ENCODE data around the gene AIG1. TPM values are rescaled to one million over a fixed set of nuclear protein-coding genes. Genes with fewer than 3 reads are reported as not detected.

AIG1 gene
- total RNA-seq, 2 experiments from 2014 or later: 7.4 to 8.4 TPM

DNA sequence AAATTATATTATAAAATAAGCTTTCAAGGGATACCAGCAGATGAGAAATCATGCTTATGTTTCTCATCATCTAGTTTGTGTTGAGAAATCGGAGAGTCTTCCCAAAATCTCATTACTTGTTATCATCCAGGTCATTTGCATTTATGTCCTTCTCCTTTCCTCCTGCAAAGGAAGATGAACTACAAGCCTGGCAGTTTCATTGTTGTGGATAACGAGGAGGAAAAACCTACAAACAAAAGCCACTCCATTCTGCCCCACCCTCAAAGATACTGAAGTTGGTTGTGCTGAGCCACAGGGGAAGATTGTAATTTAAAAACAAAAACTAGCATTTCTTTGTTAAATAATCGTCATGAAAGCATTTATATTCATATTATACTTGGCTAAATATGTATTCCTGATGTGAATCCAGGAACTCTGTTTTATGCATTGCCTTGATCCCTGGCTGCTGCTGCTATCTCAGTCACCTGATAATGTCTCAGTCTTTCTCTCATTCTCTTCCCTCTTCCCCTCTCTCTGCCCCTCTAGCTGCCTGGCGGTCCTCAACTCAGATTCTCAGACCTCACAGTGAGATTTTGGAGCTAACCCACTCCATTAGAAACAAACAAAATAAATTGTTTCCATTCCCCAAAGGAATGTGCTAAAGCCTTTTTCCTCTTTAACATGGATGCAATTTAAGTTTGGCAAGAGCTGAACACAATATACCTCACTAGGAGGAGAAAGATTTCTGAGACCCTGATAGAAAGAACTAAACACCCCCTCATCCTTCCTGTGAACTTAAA, 204.5 kb downstream of the AIG1 start:
- Mint-ChIP-seq H3K36me3 (ENCODE audit: low read depth) (no peaks in the 10 kb centered on the region), H3K4me3 (no peak overlapping the region), H3K9me3 (no peaks in the 10 kb centered on the region), H3K4me1 (ENCODE audit: low read depth) (no peaks in the 10 kb centered on the region), H3K27me3 (no peaks in the 10 kb centered on the region), H3K27ac (no peak overlapping the region)
- intact Hi-C loops (cut with DNase I, micrococcal nuclease): no loop called here
- ChIA-PET POLR2A (interaction anchor here (0.6 kb wide), 1 partner anchor 78 kb away, joined by 3 read pairs; no protein-coding TSS in a partner anchor), CTCF (no interaction called here)
- no peaks in the 10 kb centered on the region for H3K9me3 ChIP-seq (ENCODE audit: control insufficient read depth in 1 of 2, insufficient read depth in 1 of 2, low read length in 2 of 2)
- H3K4me1 ChIP-seq (ENCODE audit: insufficient read depth, low read length): no peaks in the 10 kb centered on the region
- ATAC-seq (ENCODE audit: poor library complexity) (no peak), DNase-seq (no peak)
- TF ChIP-seq, protein P1, sequence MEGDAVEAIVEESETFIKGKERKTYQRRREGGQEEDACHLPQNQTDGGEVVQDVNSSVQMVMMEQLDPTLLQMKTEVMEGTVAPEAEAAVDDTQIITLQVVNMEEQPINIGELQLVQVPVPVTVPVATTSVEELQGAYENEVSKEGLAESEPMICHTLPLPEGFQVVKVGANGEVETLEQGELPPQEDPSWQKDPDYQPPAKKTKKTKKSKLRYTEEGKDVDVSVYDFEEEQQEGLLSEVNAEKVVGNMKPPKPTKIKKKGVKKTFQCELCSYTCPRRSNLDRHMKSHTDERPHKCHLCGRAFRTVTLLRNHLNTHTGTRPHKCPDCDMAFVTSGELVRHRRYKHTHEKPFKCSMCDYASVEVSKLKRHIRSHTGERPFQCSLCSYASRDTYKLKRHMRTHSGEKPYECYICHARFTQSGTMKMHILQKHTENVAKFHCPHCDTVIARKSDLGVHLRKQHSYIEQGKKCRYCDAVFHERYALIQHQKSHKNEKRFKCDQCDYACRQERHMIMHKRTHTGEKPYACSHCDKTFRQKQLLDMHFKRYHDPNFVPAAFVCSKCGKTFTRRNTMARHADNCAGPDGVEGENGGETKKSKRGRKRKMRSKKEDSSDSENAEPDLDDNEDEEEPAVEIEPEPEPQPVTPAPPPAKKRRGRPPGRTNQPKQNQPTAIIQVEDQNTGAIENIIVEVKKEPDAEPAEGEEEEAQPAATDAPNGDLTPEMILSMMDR (IDR thresholded peaks at IDR 0.05): no peak
- H3K4me3 ChIP-seq (ENCODE audit: low read length): no peak overlapping the region
- H3K27ac ChIP-seq (ENCODE audit: low read depth in 1 of 2, low read length in 2 of 2): no peak overlapping the region
- no peaks in the 10 kb centered on the region for H3K27me3 ChIP-seq (ENCODE audit: control insufficient read depth in 1 of 2, insufficient read depth in 2 of 2, low read length in 2 of 2)
- no peaks in the 10 kb centered on the region for H3K36me3 ChIP-seq (ENCODE audit: insufficient read depth, low read length)

DNA sequence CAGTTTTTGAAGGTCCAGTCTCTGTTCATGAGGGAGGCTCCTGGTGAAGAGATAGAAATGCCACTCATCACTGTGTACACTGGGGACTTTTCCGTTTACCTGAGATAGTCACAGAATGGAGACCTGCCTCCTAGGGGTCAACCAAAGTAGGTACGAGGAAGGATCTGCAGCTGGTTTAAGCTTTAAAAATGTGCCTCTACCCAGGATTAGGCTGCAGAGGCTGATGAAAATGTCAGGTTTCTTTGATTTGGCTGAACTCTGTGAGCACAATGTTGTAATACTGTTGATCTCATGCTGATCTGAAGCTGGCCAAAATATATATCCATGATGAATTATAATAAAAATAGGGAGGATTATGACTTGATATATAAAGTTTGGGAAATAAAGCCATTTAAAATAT, 207.1 kb downstream of the AIG1 start:
- ATAC-seq (ENCODE audit: poor library complexity) (no peak), DNase-seq (no peak)
- Mint-ChIP-seq H3K27ac (no peak overlapping the region), H3K4me3 (no peak overlapping the region), H3K36me3 (ENCODE audit: low read depth) (no peaks in the 10 kb centered on the region), H3K9me3 (peaks cover 7% of the 10 kb centered on the region), H3K4me1 (ENCODE audit: low read depth) (no peaks in the 10 kb centered on the region), H3K27me3 (no peaks in the 10 kb centered on the region)
- ChIA-PET CTCF (no interaction called here), POLR2A (no interaction called here)
- TF ChIP-seq, protein P1 (IDR thresholded peaks at IDR 0.05): no peak
- no peak overlapping the region for H3K27ac ChIP-seq (ENCODE audit: low read depth in 1 of 2, low read length in 2 of 2)
- H3K4me1 ChIP-seq (ENCODE audit: insufficient read depth, low read length): no peaks in the 10 kb centered on the region
- H3K9me3 ChIP-seq (ENCODE audit: control insufficient read depth in 1 of 2, insufficient read depth in 1 of 2, low read length in 2 of 2): peaks cover 0 to 1% of the 10 kb centered on the region in 2 experiments
- H3K36me3 ChIP-seq (ENCODE audit: insufficient read depth, low read length): no peaks in the 10 kb centered on the region
- intact Hi-C loops (cut with DNase I, micrococcal nuclease): no loop called here
- no peak overlapping the region for H3K4me3 ChIP-seq (ENCODE audit: low read length)
- no peaks in the 10 kb centered on the region for H3K27me3 ChIP-seq (ENCODE audit: control insufficient read depth in 1 of 2, insufficient read depth in 2 of 2, low read length in 2 of 2)

DNA sequence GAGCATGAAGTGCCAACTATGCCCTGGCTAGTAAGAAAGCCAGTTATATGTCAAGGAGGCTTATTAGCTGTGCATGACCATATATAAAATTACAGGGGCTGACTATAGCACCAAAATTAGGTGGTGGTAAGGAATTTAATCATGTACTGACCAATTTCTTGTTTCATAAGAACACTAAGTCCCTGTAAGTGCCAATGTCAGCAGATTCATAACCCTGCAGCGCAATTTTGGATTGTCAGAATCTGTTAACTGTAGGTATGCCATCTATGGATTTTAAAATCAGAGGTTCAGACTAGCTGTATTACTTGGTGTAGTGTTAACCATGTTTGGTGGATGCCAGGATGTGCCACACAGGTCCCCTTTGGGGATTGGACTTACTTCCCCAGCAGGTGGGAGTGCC, 207.8 kb downstream of the AIG1 start:
- Mint-ChIP-seq H3K27me3 (no peaks in the 10 kb centered on the region), H3K36me3 (ENCODE audit: low read depth) (no peaks in the 10 kb centered on the region), H3K4me1 (ENCODE audit: low read depth) (no peaks in the 10 kb centered on the region), H3K4me3 (no peak overlapping the region), H3K27ac (no peak overlapping the region), H3K9me3 (peaks cover 7% of the 10 kb centered on the region)
- Histone ChIP-seq H3K4me1 (ENCODE audit: insufficient read depth, low read length) (no peaks in the 10 kb centered on the region), H3K9me3 (ENCODE audit: control insufficient read depth in 1 of 2, insufficient read depth in 1 of 2, low read length in 2 of 2) (peaks cover 0 to 4% of the 10 kb centered on the region in 2 experiments), H3K4me3 (ENCODE audit: low read length) (no peak overlapping the region), H3K27me3 (ENCODE audit: control insufficient read depth in 1 of 2, insufficient read depth in 2 of 2, low read length in 2 of 2) (no peaks in the 10 kb centered on the region), H3K27ac (ENCODE audit: low read depth in 1 of 2, low read length in 2 of 2) (no peak overlapping the region), H3K36me3 (ENCODE audit: insufficient read depth, low read length) (no peaks in the 10 kb centered on the region)
- ATAC-seq (ENCODE audit: poor library complexity) (no peak), DNase-seq (no peak)
- ChIA-PET CTCF (no interaction called here), POLR2A (no interaction called here)
- TF ChIP-seq, protein P1 (IDR thresholded peaks at IDR 0.05): no peak
- intact Hi-C loops (cut with DNase I, micrococcal nuclease): no loop called here
